PC-9 (cell line): ENCODE data around the gene TM4SF1. TPM values are rescaled to one million over a fixed set of nuclear protein-coding genes. Genes with fewer than 3 reads are reported as not detected.

Source experiments
- BruUV-seq: library from RNA; stranded (reverse); fragments of 400-500 nt; replicated peaks from 2 replicates; lab custom pipeline; 2021; lab: Mats Ljungman, UMichigan
- CTCF ChIA-PET: fragments of 300-600 bp; sonication (Branson Sonifier 250); formaldehyde crosslinking; loops from one replicate; lab custom pipeline; 2022; ENCODE audit warnings: antibody characterized with exemption; lab: Charles Lee
- POLR2A ChIA-PET: fragments of 300-600 bp; sonication (Branson Sonifier 250); formaldehyde crosslinking; loops from one replicate; lab custom pipeline; 2022; ENCODE audit warnings: antibody characterized with exemption; ENCODE audit not compliant: unreplicated experiment; lab: Charles Lee
- DNase-seq, 2 experiments: peaks; one replicate each; pipeline versions ENCODE4 v3.0.0 to v3.0.0-alpha.2; 2015 to 2022; ENCODE audit warnings: mixed read lengths in 1 of 2
- H2AFZ ChIP-seq: fragments of 200-600 bp; sonication (generic); 2 replicates; pipeline ENCODE4 v1.8.1; 2017; ENCODE audit warnings: antibody characterized with exemption
- H3F3A ChIP-seq: fragments of 200-600 bp; sonication (generic); 2 replicates; pipeline ENCODE4 v1.8.1; 2017; ENCODE audit warnings: antibody characterized with exemption, mild to moderate bottlenecking, low read depth; ENCODE audit not compliant: insufficient read depth
- H3K27ac ChIP-seq: fragments of 200-600 bp; sonication (generic); 2 replicates; pipeline ENCODE4 v1.6.1; 2016; ENCODE audit warnings: mixed run types
- H3K27me3 ChIP-seq: fragments of 200-600 bp; sonication (generic); 2 replicates; pipeline ENCODE4 v1.6.1; 2016; ENCODE audit warnings: low read depth, mixed run types; ENCODE audit not compliant: insufficient read depth
- H3K36me3 ChIP-seq: fragments of 200-600 bp; sonication (generic); 2 replicates; pipeline ENCODE4 v1.6.1; 2016; ENCODE audit warnings: low read depth, mixed run types
- H3K4me1 ChIP-seq: fragments of 200-600 bp; sonication (generic); replicated peaks from 2 replicates; pipeline ENCODE4 v1.6.1; 2016; ENCODE audit warnings: mixed run types; ENCODE audit not compliant: insufficient read depth
- H3K4me2 ChIP-seq: fragments of 200-600 bp; sonication (generic); 2 replicates; pipeline ENCODE4 v1.6.1; 2017; ENCODE audit warnings: mixed run types
- H3K4me3 ChIP-seq: fragments of 200-600 bp; sonication (generic); 2 replicates; pipeline ENCODE4 v1.6.1; 2016; ENCODE audit warnings: mixed run types
- H3K79me2 ChIP-seq: fragments of 200-600 bp; sonication (generic); 2 replicates; pipeline ENCODE4 v1.6.1; 2017; ENCODE audit warnings: low read depth, mixed run types
- H3K9me2 ChIP-seq: fragments of 200-600 bp; sonication (generic); 2 replicates; pipeline ENCODE4 v1.8.1; 2017; ENCODE audit warnings: mild to moderate bottlenecking; ENCODE audit not compliant: insufficient read depth
- H3K9me3 ChIP-seq: fragments of 200-600 bp; sonication (generic); 2 replicates; pipeline ENCODE4 v1.8.1; 2016; ENCODE audit warnings: low read depth; ENCODE audit not compliant: insufficient read depth
- H4K20me1 ChIP-seq: fragments of 200-600 bp; sonication (generic); 2 replicates; pipeline ENCODE4 v1.8.1; 2017; ENCODE audit not compliant: insufficient read depth
- EZH2 ChIP-seq: fragments of 200-600 bp; sonication (generic); IDR thresholded peaks from 2 replicates; pipeline ENCODE4 v1.8.0; 2017; ENCODE audit warnings: antibody characterized with exemption, low read depth
- intact Hi-C: fragments of 100-400 bp; cut with micrococcal nuclease; formaldehyde crosslinking; loops from one replicate; pipeline ENCODE4 v1.10.0; 2022; ENCODE audit not compliant: unreplicated experiment
- total RNA-seq: library from RNA; stranded (reverse); gene quantifications from 2 replicates; pipeline ENCODE4 v1.2.3, GENCODE V29; 2021
- TF ChIP-seq, protein P1 (sequence below): fragments of 200-600 bp; sonication (generic); conservative IDR thresholded peaks from 2 replicates; pipeline ENCODE4 v1.6.1; 2017; ENCODE audit warnings: mixed run types, antibody characterized with exemption, mild to moderate bottlenecking, moderate library complexity

The TM4SF1 gene
- total RNA-seq, 1 experiment from 2014 or later: 146 TPM

DNA sequence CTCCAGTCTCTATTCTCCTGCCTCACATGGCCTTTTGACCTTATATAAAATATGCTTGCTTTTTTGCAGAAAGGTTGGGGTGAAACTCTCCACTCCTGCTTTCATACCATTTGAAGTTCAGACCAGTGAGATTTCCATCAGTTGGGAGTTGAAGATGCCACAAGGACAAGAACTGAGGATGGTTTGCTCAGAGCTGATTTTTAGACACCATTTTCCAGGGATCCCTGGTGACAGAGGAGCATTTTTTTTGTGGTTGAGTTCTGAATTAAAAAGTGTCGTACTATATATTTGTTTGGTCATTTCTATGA, 8.8 kb upstream of the TM4SF1 start:
- peak overlapping the region; percentile 100 for H3K27ac ChIP-seq
- peak overlapping the region; percentile 95 for H3K4me2 ChIP-seq
- peak overlapping the region; percentile 47; the same call in 1 of the 2 replicates for H3K4me3 ChIP-seq
- CTCF ChIA-PET: no interaction called here
- peaks cover 5% of the 10 kb centered on the region; the same call in 1 of the 2 replicates for H3K36me3 ChIP-seq
- POLR2A ChIA-PET: interaction anchor here (0.5 to 0.6 kb wide), 3 partner anchors 12 to 75 kb away, joined by 3 to 14 read pairs (median 5); no protein-coding TSS in a partner anchor
- H4K20me1 ChIP-seq: no peaks in the 10 kb centered on the region
- H3K79me2 ChIP-seq: no peaks in the 10 kb centered on the region
- H3K9me3 ChIP-seq: peaks cover 15% of the 10 kb centered on the region
- H3K9me2 ChIP-seq: no peaks in the 10 kb centered on the region
- peak in 1 of 2 experiments; percentile 33 for DNase-seq
- no peaks in the 10 kb centered on the region for H3K27me3 ChIP-seq
- peaks cover 85% of the 10 kb centered on the region for H3K4me1 ChIP-seq
- BruUV-seq: TSS peak; percentile 60
- no peak for TF ChIP-seq EZH2
- TF ChIP-seq, protein P1, sequence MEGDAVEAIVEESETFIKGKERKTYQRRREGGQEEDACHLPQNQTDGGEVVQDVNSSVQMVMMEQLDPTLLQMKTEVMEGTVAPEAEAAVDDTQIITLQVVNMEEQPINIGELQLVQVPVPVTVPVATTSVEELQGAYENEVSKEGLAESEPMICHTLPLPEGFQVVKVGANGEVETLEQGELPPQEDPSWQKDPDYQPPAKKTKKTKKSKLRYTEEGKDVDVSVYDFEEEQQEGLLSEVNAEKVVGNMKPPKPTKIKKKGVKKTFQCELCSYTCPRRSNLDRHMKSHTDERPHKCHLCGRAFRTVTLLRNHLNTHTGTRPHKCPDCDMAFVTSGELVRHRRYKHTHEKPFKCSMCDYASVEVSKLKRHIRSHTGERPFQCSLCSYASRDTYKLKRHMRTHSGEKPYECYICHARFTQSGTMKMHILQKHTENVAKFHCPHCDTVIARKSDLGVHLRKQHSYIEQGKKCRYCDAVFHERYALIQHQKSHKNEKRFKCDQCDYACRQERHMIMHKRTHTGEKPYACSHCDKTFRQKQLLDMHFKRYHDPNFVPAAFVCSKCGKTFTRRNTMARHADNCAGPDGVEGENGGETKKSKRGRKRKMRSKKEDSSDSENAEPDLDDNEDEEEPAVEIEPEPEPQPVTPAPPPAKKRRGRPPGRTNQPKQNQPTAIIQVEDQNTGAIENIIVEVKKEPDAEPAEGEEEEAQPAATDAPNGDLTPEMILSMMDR: no peak
- H2AFZ ChIP-seq: peak overlapping the region; percentile 53; the same call in 1 of the 2 replicates
- intact Hi-C loops: loop anchor here (1.0 to 5.0 kb wide), 7 partner anchors 9 to 427 kb away; partner anchors contain the start of genes RNF13, TM4SF1 and WWTR1
- H3F3A ChIP-seq: peaks cover 64% of the 10 kb centered on the region

DNA sequence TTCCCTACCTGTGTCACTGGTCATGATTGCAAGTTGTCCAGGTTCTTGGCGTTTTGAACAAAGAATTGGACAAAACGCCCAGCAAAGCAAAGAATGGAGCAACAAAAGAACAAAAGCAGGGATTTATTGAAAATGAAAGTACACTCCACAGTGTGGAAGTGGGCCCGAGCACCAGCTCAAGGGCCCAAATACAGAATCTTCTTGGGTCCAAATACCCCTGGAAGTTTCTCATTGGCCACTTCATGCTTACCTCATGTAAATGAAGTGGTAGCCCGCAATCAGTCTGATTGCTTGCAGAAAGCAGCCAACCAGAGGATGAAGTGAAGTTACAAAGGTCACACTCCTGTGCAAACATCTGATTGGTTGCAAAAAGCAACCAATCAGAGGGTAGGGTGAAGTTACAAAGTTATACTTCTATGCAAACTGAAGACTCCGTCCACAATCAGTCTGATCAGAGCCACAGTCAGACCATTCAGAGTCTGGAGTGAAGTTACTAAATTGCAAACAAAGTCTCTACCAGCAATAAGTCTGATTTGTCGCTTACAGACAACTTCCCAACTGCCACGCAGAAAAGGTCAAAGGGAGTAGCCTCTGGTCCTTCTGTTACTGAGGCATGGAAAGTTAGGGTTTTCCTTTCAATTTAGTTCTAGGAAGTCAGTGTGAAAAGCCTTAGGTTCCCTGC, 8.3 kb upstream of the TM4SF1 start:
- peak overlapping the region; percentile 100 for H3K27ac ChIP-seq
- peak overlapping the region; percentile 47; the same call in 1 of the 2 replicates for H3K4me3 ChIP-seq
- TF ChIP-seq, protein P1: no peak
- no peak for TF ChIP-seq EZH2
- H3K36me3 ChIP-seq: peaks cover 5% of the 10 kb centered on the region; the same call in 1 of the 2 replicates
- intact Hi-C loops: loop anchor here (1.0 to 5.0 kb wide), 7 partner anchors 8 to 427 kb away; partner anchors contain the start of genes RNF13, TM4SF1 and WWTR1
- peaks cover 80% of the 10 kb centered on the region for H3K4me1 ChIP-seq
- H2AFZ ChIP-seq: peak overlapping the region; percentile 53; the same call in 1 of the 2 replicates
- H3K9me2 ChIP-seq: no peaks in the 10 kb centered on the region
- ChIA-PET CTCF (no interaction called here), POLR2A (interaction anchor here (0.6 kb wide), 1 partner anchor 75 kb away, joined by 5 read pairs; no protein-coding TSS in a partner anchor)
- no peaks in the 10 kb centered on the region for H4K20me1 ChIP-seq
- no TSS peak for BruUV-seq
- peaks cover 59% of the 10 kb centered on the region for H3F3A ChIP-seq
- DNase-seq: no peak
- no peaks in the 10 kb centered on the region for H3K27me3 ChIP-seq
- H3K4me2 ChIP-seq: peak overlapping the region; percentile 95
- peaks cover 15% of the 10 kb centered on the region for H3K9me3 ChIP-seq
- no peaks in the 10 kb centered on the region for H3K79me2 ChIP-seq

DNA sequence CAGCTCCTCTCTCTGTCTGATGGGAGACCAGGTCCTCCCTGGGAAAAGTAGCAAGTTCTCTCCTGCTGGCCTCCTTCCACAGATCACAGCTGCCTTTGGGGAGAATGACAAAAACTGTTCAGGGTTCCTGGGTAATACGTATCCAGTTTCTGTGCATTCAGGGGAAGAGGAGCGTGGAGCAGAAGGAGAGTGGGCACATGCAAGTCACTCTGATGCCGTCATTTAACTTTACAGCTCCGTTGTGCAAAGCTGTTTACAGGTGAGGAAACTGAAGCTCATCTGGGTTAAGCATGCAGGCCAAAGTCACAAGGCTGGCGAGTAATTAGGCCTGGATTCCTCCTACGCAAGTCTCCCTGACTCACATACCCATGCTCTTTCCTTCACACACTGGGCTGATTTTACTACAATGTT, 7.5 kb upstream of the TM4SF1 start:
- Histone ChIP-seq H4K20me1 (no peaks in the 10 kb centered on the region), H3K4me2 (peak overlapping the region; percentile 95), H3K9me2 (no peaks in the 10 kb centered on the region), H3K79me2 (no peaks in the 10 kb centered on the region), H3K9me3 (peaks cover 12% of the 10 kb centered on the region), H3K4me1 (peaks cover 71% of the 10 kb centered on the region), H2AFZ (no peak overlapping the region), H3K4me3 (no peak overlapping the region), H3K27me3 (no peaks in the 10 kb centered on the region), H3F3A (peaks cover 51% of the 10 kb centered on the region), H3K36me3 (peaks cover 3% of the 10 kb centered on the region; the same call in 1 of the 2 replicates), H3K27ac (peak overlapping the region; percentile 100)
- intact Hi-C loops: loop anchor here (5.0 kb wide), 3 partner anchors 192 to 272 kb away; partner anchors contain the start of gene WWTR1
- peak in 1 of 2 experiments; percentile 66 for DNase-seq
- ChIA-PET POLR2A (no interaction called here), CTCF (no interaction called here)
- BruUV-seq: no TSS peak
- no peak for TF ChIP-seq EZH2
- TF ChIP-seq, protein P1: no peak
